Liver (tissue), 9 donors: ENCODE data around the gene NUDT14. TPM values are rescaled to one million over a fixed set of nuclear protein-coding genes. Genes with fewer than 3 reads are reported as not detected.

Source experiments
- DNase-seq: peaks from one replicate; pipeline ENCODE4 v3.0.0-alpha.2; 2017; ENCODE audit warnings: low spot score
- H3K27ac ChIP-seq, 2 donors: one replicate each; pipeline ENCODE4 v1.7.0; 2013; ENCODE audit warnings: inconsistent platforms in 2 of 2, low read length in 2 of 2, control low read depth in 1 of 2, low read depth in 1 of 2, mild to moderate bottlenecking in 1 of 2
- H3K27me3 ChIP-seq, 4 donors: one replicate each; pipeline versions ENCODE4 v1.6.1 to v1.7.0; 2013; ENCODE audit warnings: low read length in 3 of 4, inconsistent platforms in 1 of 4, mild to moderate bottlenecking in 1 of 4, moderate library complexity in 1 of 4; ENCODE audit not compliant: control insufficient read depth in 4 of 4, insufficient read depth in 4 of 4
- H3K36me3 ChIP-seq, 4 donors: one replicate each; pipeline versions ENCODE4 v1.6.1 to v1.7.0; 2013; ENCODE audit warnings: low read length in 3 of 4, mild to moderate bottlenecking in 3 of 4, low read depth in 1 of 4, moderate library complexity in 1 of 4; ENCODE audit not compliant: control insufficient read depth in 4 of 4, insufficient read depth in 3 of 4
- H3K4me1 ChIP-seq, 4 donors: one replicate each; pipeline versions ENCODE4 v1.6.1 to v1.7.0; 2013; ENCODE audit warnings: low read length in 3 of 4, mild to moderate bottlenecking in 3 of 4, moderate library complexity in 1 of 4; ENCODE audit not compliant: control insufficient read depth in 4 of 4, insufficient read depth in 4 of 4
- H3K4me3 ChIP-seq, 3 donors: one replicate each; pipeline versions ENCODE4 v1.6.1 to v1.7.0; 2013; ENCODE audit warnings: low read length in 3 of 3, control low read depth in 1 of 3, low read depth in 1 of 3, mild to moderate bottlenecking in 1 of 3
- H3K9ac ChIP-seq, 2 donors: one replicate each; pipeline ENCODE4 v1.7.0; 2013; ENCODE audit warnings: low read length in 2 of 2, mild to moderate bottlenecking in 2 of 2, moderate library complexity in 2 of 2, control low read depth in 1 of 2, low read depth in 1 of 2
- H3K9me3 ChIP-seq, 4 donors: one replicate each; pipeline versions ENCODE4 v1.6.1 to v1.7.0; 2013; ENCODE audit warnings: low read length in 3 of 4; ENCODE audit not compliant: control insufficient read depth in 4 of 4
- ATF3 ChIP-seq: IDR thresholded peaks from 2 replicates; pipeline ENCODE4 v1.6.1; 2016; ENCODE audit warnings: antibody characterized with exemption
- CTCF ChIP-seq: fragments of 150-350 bp; IDR thresholded peaks from 2 replicates; pipeline ENCODE4 v1.5.1; 2017; ENCODE audit warnings: improper control_type of control experiment, low read depth, low read length; ENCODE audit not compliant: missing input control
- FOXA1 ChIP-seq: IDR thresholded peaks from 2 replicates; pipeline ENCODE4 v1.6.1; 2016; ENCODE audit warnings: antibody characterized with exemption
- FOXA2 ChIP-seq: IDR thresholded peaks from 2 replicates; pipeline ENCODE4 v1.6.1; 2016; ENCODE audit warnings: antibody characterized with exemption
- HNF4A ChIP-seq, 2 donors: conservative IDR thresholded peaks; 2 replicates each; pipeline ENCODE4 v1.6.1; 2016; ENCODE audit warnings: antibody characterized with exemption in 2 of 2, mild to moderate bottlenecking in 2 of 2
- HNF4G ChIP-seq: IDR thresholded peaks from 2 replicates; pipeline ENCODE4 v1.6.1; 2016; ENCODE audit warnings: antibody characterized with exemption
- JUND ChIP-seq, 2 donors: IDR thresholded peaks; 2 replicates each; pipeline ENCODE4 v1.6.1; 2016; ENCODE audit warnings: antibody characterized with exemption in 2 of 2
- REST ChIP-seq: IDR thresholded peaks from 2 replicates; pipeline ENCODE4 v1.6.1; 2016; ENCODE audit warnings: antibody characterized with exemption, mild to moderate bottlenecking
- TAF1 ChIP-seq: conservative IDR thresholded peaks from 2 replicates; pipeline ENCODE4 v1.6.1; 2016; ENCODE audit warnings: antibody characterized with exemption, mild to moderate bottlenecking
- WGBS: extraction: QIAGEN DNeasy Blood & Tissue Kit; methylation state at CpG from one replicate; pipeline ENCODE4 v1.1.7; 2013; 5-methylcytosine and 5-hydroxymethylcytosine counted together
- polyA plus RNA-seq, 2 donors: library from polyadenylated mRNA; stranded (reverse) in 1 of 2; unstranded in 1 of 2; fragments of 200-250 nt in 1 of 2; fragments of >200 nt in 1 of 2; fragmentation: Nextera tagmentation in 1 of 2; extraction: Ambion mirVana in 1 of 2; gene quantifications; one replicate each; pipeline versions ENCODE4 v1.2.1 to v1.2.3, GENCODE V29; 2013 to 2015
- total RNA-seq, 2 donors: library from RNA; depleted of rRNA; stranded (reverse); fragments of >200 nt; gene quantifications; one replicate each; pipeline ENCODE4 v1.2.3, GENCODE V29; 2014
- TF ChIP-seq, protein P1 (sequence below): IDR thresholded peaks from 2 replicates; pipeline ENCODE4 v1.6.1; 2016; ENCODE audit warnings: antibody characterized with exemption
- donor health status: healthy.
- donor health status: healthy.
- donor health status: healthy.
- donor health status: healthy.
- donor health status: healthy.

NUDT14 gene
- total and polyA plus RNA-seq, 4 donors = 3.8 to 24.2 (median 8.0) TPM

DNA sequence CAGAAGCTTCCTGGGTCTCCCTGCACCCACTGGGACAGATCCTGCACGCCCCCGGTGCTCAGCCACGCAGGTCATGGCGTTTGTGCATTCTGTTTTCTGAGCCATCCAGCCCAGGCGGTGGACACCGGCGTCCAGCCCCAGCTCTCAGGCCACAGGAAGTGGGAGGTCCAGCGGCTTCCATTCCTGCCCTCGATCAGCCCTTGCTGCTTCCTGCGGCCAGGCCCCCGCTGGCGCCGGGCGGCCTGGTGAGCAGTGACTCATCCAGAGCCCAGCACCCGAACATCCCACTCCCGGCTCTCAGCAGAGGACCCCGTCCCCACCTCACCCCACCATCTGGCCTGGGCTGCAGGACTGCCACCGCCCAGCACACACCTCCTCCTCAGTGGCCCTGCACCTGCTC, 18.0 kb upstream of the NUDT14 start:
- Histone ChIP-seq H3K4me1 (peaks cover 2 to 14% (median 11%) of the 10 kb centered on the region in 4 donors), H3K4me3 (no peak overlapping the region), H3K9me3 (no peaks in the 10 kb centered on the region), H3K27me3 (peaks cover 0 to 6% (median 0%) of the 10 kb centered on the region in 4 donors), H3K27ac (peak overlapping the region in 1 of 2 donors; percentile 8), H3K36me3 (no peaks in the 10 kb centered on the region), H3K9ac (no peak overlapping the region)
- TF ChIP-seq JUND (IDR thresholded peaks at IDR 0.05) (peak in 1 of 2 donors; percentile 34), FOXA1 (no peak)
- DNase-seq = no peak
- WGBS = 50% methylated on average over 18 of the region's 18 CpGs

DNA sequence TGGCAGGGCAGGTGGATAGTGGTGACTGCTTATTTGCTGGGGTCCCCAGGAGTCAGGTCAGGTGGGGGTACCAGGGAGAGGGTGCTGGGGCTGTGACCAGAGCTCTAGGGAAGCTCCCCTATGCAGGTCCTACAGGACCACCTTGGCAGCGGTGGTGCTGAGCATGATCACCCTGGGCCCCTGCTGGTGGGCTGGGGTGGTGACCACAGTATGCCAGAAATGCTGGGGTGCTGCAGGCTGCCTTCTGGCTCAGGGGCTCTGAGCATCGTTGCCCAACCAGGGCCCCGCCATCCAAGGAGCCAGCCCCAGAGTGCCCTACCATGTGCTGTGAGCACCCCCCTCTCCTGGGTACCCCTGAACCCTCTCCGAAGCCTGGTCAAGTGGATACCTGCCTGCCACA, 17.5 kb upstream of the NUDT14 start:
- Histone ChIP-seq H3K27ac (peak overlapping the region in 1 of 2 donors; percentile 8), H3K9me3 (no peaks in the 10 kb centered on the region), H3K9ac (no peak overlapping the region), H3K4me1 (peaks cover 0 to 9% (median 7%) of the 10 kb centered on the region in 4 donors), H3K36me3 (no peaks in the 10 kb centered on the region), H3K4me3 (no peak overlapping the region), H3K27me3 (peaks cover 0 to 6% (median 0%) of the 10 kb centered on the region in 4 donors)
- 84% methylated on average over 4 of the region's 4 CpGs for WGBS
- DNase-seq = no peak
- TF ChIP-seq HNF4G (no peak), FOXA2 (no peak), CTCF (peak; percentile 5), ATF3 (no peak), TAF1 (no peak), JUND (IDR thresholded peaks at IDR 0.05) (no peak)
- TF ChIP-seq, protein P1, sequence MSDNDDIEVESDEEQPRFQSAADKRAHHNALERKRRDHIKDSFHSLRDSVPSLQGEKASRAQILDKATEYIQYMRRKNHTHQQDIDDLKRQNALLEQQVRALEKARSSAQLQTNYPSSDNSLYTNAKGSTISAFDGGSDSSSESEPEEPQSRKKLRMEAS = no peak

DNA sequence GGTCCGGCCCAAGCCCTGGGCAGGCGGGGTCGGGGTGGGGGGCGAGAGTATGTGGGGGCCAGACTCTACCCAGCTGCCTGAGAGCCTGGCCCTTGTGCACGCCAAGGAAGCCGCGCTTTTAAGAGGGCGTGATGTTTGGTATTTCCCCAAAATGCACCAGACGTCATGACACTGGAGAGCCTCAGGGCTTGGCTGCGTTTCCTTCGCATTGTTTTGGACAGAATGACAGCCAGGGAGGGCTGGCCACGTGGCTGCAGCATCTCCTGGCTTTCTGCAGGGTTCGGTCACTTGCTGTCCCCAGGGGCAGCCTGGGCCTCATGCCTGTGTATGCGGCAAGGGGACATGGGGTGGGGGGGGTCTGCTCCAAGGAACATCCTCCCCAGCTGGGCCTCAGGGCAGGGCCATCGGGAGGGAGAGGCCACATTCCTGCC, 16.1 kb upstream of the NUDT14 start:
- Histone ChIP-seq H3K9ac (no peak overlapping the region), H3K4me1 (peaks cover 0 to 5% (median 3%) of the 10 kb centered on the region in 4 donors), H3K27me3 (peaks cover 0 to 6% (median 0%) of the 10 kb centered on the region in 4 donors), H3K9me3 (no peaks in the 10 kb centered on the region), H3K27ac (no peak overlapping the region), H3K4me3 (no peak overlapping the region), H3K36me3 (no peaks in the 10 kb centered on the region)
- no peak for DNase-seq
- TF ChIP-seq HNF4G (no peak), REST (no peak), CTCF (no peak), FOXA2 (no peak), HNF4A (conservative IDR thresholded peaks at IDR 0.05) (no peak)
- TF ChIP-seq, protein P1 = no peak
- WGBS = 19% methylated on average over 15 of the region's 15 CpGs
